ENCODE measurements around the gene ALDH1L2.

DNA sequence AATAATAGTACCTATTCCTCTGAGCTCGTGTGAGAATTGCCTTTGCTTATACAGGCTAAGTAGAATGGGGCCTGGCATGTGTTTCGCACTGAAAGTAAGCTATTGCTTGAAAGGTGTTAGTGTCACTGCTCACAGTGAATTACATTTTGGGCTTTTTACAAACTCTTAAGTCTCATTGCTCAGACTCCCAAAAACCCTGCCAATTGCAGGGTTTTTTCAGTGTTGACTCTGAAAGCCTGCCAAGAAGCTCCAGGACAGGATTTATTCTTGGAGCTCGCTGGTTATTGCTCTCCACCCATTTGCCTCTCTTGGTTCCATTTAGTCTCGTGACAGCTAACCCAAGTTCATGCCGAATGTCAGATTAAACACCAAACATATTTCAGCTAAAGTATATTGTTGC is 58.4 kb downstream of the ALDH1L2 start:
- TF ChIP-seq SOX15 (CRISPR knock-in tag; IDR thresholded peaks at IDR 0.05) = no peak
- no peak for TF ChIP-seq CTCF (IDR thresholded peaks at IDR 0.05)
- TF ChIP-seq, protein P1, sequence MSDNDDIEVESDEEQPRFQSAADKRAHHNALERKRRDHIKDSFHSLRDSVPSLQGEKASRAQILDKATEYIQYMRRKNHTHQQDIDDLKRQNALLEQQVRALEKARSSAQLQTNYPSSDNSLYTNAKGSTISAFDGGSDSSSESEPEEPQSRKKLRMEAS (CRISPR knock-in tag; IDR thresholded peaks at IDR 0.05) = no peak
- TF ChIP-seq USF1 (CRISPR knock-in tag; IDR thresholded peaks at IDR 0.05) = no peak
- no peak for TF ChIP-seq FOXP4 (CRISPR knock-in tag; IDR thresholded peaks at IDR 0.05)

Measured in WTC11 (cell line).